Activated CD4-positive, alpha-beta T cell treated with anti-CD3 and anti-CD28 coated beads, Interleukin-2, Interleukin-4, amounts not matched to agents 100 ng/mL and 50 ng/mL, durations not matched to agents 16 hours and 8 hours (primary cell): ENCODE measurements around the gene DOCK9.

Experiments
- DNase-seq: peaks from one replicate; pipeline ENCODE4 v3.0.0-alpha.2; 2020; ENCODE audit warnings: low spot score

Gene DOCK9

GRCh38 chr13:98886587-98887230 lies 91.2 kb downstream of the DOCK9 start:
- no peak for DNase-seq

GRCh38 chr13:98885600-98885999 lies 92.3 kb downstream of the DOCK9 start:
- DNase-seq, result no peak

DNA sequence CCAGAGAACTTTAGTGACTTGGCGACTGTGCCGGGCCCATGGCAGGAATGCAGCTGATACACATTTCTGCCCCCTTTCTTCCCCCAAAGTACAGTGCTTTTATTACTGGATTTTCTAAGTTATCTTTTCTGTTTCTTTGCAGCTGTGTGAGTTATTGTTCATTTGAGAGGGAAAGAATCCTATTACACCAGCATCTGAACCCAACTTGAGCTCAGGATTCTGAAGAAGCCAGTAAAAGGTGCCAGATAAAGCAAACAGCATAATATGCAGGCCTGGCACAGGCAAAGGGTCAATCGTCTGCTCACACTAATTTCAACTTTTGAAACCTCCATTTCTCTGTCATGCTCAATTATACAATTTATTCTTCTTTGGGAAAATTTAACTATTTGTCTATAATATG lies 93.9 kb downstream of the DOCK9 start:
- DNase-seq, result no peak

DNA sequence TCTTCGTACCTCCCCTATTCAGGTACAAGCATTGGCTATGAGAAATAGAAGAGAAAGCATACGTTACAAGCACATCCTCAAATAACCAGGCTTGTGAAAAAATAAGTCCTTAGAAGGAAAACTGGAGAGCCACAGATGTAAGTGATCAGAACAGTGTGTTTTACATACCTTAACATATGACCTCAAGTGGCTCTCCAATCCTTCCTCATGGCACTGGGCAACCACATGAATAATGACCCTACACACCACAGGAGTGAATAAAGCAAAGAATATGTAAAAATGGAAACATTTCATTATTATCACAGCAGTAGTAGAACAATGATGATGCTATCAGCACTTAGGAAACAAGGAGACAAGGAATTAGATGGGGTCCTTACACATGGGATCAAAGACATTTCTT lies 96.5 kb downstream of the DOCK9 start:
- DNase-seq, result no peak

DNA sequence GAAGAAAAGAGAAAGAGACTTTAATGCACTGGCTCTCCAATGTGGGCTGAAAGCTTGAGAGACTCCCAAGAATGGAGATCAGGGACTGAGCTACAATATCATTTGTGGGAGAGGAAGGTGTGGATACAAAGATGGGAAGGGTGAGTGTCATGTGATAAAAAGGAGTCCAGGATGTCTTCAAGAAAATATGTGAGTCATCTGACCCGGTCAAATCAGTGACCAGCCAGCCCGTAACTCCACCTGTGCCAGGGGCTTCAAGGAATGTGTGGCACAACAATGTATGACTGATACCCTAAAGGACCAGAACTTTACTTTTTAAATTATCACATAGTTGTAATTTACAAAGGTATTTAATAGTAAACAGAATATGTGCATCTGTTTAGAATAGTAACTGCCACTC lies 97.2 kb downstream of the DOCK9 start:
- no peak for DNase-seq

DNA sequence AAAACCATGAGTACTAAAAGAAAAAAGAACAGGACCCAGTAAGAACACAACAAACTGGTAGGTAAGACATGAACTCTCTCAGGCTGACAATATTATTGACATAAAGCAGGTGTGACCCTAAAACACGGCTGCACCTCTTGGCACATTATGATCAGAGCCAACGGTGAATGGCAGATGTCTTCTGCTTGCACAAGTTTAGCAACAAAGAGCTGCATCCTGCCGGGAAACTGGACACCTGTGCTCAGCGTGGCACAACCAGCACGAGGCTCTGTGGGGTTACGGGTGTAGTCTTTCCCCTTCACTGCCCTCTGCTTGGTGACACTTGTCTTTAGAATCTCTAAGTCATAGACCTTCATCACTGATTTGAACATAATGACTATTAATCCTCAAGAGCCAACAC lies 97.9 kb downstream of the DOCK9 start:
- DNase-seq, result no peak

GRCh38 chr13:98879127-98879520 lies 98.7 kb downstream of the DOCK9 start:
- no peak for DNase-seq

- no peak for DNase-seq
Measured at GRCh38 chr13:98878486-98879126, 99.3 kb downstream of the DOCK9 start.

GRCh38 chr13:98877936-98878335 lies 99.9 kb downstream of the DOCK9 start:
- no peak for DNase-seq

DNA sequence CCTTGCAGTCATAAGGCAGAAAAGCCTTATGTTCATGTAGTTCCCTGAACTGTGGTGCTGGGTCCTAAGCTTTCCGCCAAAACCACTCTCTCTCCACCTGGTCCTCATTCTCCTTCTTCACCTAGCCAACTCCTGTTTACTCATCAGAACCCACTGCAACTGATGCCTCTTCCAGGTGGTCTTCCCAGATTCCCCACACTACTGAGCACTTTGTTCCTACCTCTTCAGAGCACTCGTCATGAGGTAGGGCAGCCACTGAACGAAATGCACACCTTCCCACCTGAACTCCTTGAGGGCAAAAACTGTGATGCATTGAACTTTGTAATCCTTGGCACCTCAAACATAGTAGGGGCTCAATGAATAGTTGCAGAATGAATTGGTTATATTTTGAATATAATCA lies 100.4 kb downstream of the DOCK9 start:
- no peak for DNase-seq

- no peak for DNase-seq
Measured at GRCh38 chr13:98875146-98875729, 102.6 kb downstream of the DOCK9 start.

DNA sequence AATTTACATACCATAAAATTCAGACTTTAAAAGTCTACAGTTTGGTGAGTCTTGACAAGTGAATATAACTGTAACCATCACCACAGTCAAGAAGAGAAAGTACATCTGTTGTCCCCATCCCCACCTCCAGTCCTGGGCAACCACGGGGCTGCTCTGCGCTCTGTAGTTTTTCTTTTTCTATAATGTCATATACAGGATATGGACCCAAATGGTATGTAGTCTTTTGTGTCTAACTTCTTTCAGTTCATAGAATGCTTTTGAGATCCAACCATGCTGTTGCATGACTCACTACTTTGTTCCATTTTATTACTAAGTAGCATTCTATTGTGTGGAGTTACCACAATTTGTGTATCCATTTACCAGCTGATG lies 103.9 kb downstream of the DOCK9 start:
- DNase-seq, result no peak

DNA sequence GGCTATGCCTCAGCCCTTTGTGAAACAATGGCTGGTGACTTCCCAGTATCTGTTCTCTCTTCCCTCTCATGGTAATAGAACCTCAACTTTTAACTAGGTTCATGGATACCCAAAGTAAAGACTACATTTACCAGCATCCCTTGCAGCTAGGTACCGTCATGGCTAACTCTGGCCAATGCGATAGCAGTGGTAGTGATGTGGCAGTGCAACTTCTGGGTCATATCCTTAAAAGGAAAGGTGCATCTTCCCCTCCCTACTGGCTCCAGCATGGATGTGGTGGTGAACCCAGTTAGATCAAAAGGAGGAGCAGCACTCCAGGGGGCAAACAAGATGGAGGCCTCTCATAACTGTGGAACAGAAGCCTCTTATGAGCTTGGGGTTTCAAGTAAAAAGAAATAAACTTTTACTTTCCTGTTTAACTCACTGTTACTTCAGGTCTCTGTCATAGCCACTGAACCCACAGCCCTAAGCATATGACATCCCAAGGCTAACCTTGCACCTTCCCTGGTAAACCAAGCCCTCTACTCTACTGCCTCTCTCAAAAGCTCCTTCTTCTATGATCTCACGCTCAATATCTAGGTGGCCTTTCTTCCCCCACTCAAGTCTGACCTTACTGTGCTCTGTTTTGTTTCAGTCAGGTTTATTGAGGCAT lies 104.4 kb downstream of the DOCK9 start:
- no peak for DNase-seq

DNA sequence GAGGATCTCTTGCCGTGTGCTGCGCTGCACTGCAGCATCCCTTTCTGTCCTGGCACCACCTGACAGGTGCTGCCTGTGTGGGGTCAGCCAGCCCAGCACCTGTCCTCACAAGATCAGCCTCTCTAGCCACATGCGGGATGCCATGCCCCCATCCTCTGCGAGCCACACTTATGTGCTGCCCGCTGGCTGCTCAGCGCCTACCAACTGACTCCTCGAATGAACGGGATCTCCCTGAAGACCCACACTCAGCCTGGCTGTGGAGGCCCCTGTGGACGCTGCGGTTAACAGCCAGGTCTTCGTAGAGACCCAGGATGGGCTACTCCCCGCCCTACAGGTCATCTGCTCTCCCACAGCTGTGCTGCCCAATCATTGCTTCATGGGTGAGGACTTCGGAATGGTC lies 106.1 kb downstream of the DOCK9 start:
- no peak for DNase-seq

- peak; percentile 49 for DNase-seq
Measured at GRCh38 chr13:98869408-98870090, 108.3 kb downstream of the DOCK9 start.

DNA sequence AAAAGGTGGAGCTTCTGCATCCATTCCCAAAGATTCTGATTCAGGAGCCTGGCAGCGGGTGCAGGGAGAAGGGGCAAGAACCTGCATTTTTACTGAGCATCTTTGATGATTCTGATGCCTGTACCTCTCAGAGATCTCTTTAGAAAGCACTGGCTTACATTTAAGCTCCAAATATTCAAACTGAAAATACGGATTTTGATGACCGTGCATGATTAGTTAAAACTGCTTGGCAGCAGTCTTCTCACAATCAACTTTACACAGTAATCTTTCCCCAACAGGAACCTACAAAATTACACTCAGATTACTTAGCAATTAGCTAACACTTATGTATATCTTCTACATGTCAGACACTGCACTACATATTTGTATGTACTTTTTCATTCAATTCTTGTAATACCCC lies 108.9 kb downstream of the DOCK9 start:
- DNase-seq, result no peak

DNA sequence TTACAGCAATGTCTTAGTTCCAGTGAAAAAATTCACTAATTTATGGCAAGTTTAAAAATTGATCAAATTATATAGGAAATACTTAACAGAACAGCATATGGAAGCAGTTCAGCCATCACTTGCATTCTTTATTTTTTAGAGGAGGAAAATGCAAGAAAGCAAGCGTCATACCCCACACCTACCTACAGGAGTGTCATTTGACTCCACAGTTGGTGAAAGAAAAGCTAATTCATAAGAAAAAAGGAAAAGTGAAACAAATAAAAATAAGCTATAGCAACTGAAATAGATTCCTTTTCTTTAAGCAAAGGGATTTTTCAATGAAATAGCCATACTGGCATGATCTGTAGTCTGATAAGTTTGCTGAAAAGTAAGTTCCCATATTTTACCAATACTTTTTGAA lies 111.0 kb downstream of the DOCK9 start:
- no peak for DNase-seq

DNA sequence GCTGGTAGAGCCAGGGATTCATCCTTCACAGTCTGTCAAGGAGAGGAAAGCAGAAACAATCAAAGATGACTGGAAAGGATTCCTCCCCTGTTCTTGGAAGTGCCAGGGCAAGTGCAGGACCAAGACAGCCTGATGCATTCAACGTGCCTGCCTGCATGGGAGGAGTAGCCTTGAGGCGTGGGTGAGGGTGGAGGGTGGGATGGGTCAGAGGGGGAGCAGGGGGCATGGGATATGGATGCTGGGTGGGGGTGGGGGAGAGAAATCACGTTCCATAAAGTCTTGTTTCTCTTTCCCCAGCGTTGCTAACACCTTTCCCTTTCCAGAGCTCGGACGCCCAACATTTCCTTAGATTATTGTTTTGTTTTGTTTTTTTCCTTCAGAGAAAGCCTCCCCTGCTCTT lies 117.4 kb downstream of the DOCK9 start:
- DNase-seq, result no peak

DNA sequence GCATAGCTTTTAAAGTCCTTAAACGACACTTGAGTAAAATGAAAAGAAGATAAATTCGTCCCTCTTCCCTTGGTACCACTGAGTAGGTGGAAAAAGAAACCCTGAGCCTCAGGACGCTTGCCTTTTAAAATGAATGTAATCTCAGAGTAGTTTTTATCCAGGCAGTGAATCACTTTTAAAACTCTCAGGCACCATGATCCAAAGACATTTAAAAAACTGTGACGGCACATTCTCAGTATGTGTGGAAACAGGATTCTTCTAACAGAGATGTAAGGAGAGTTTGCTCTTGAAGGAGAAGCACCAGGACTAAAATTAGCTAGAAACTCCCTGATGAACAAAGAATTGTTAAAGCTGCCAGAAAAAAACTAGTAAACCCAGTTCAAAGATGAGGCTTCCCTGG lies 119.7 kb downstream of the DOCK9 start:
- DNase-seq, result no peak

DNA sequence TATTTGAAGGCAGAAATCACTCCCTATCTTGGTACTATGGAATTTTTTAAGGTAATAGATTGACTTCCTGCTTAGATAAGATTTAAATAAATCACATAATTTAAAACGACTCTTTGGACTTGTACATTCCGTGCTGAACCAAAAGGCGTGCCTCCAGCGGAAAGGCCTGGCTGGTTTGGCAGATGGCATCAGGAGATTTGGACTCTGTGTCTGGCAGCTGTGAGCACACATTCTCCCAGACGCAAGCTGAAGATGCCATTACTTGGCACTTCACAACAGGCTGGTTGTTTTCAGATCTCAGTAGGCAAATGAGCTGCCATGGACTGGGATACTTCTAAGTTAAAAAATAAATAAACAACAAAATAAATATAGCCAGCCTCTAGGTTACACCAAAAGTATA lies 120.9 kb downstream of the DOCK9 start:
- DNase-seq, result no peak

- DNase-seq, result no peak
Measured at GRCh38 chr13:98854448-98854847, 123.4 kb downstream of the DOCK9 start.

DNA sequence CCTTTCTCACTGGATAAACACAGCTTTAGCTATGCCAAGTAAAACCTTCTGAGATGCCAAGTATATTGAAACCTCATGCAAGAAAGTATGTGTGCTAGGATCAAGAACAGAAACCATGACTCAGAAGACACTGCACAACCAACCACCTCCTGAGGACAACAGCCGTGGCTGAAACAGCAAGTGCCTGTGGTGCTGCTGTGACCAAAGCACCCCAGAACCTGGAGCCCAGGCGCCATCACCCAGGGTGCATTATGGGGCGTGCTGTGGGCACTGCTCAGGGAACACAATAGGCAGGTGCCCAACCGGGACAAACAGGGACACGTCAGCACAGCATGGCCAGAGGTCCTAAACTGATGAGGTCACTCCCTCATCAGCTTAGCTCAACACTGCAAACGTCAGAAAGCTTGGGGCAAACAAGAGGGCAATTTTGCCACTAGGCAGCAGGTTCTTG lies 124.1 kb downstream of the DOCK9 start:
- DNase-seq, result peak; percentile 85

DNA sequence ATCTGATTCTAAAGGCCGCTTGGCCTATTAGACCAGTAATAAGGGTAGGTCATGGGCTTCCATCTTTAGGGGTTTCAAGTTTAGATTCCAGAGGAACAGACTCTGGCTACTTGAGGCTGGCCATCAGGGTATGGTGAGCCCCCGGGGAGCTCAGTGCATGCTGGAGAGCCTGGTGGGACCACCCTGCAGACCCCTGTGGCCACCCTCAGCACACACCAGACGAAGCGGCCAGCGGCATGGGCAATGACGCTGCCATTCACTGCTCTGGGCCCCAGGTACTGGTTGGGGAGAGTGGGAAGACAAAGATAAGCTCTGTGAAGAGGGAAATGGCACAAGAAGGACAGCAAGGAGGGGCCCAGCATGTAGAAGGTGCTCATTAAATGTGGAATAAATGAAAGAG lies 126.6 kb downstream of the DOCK9 start:
- DNase-seq, result no peak
